ENCODE results near the gene TMEM186. TPM values are rescaled to one million over a fixed set of nuclear protein-coding genes. Genes with fewer than 3 reads are reported as not detected.
"Not testable (repeated sequence)": the region's sequence is repeated elsewhere in the genome, so short reads cannot be mapped to it uniquely, and the experiment has no call there.

Gene TMEM186
- polyA plus RNA-seq, 1 of the 3 experiments (the other 2 are of a cell fraction), result 13.2 TPM

DNA sequence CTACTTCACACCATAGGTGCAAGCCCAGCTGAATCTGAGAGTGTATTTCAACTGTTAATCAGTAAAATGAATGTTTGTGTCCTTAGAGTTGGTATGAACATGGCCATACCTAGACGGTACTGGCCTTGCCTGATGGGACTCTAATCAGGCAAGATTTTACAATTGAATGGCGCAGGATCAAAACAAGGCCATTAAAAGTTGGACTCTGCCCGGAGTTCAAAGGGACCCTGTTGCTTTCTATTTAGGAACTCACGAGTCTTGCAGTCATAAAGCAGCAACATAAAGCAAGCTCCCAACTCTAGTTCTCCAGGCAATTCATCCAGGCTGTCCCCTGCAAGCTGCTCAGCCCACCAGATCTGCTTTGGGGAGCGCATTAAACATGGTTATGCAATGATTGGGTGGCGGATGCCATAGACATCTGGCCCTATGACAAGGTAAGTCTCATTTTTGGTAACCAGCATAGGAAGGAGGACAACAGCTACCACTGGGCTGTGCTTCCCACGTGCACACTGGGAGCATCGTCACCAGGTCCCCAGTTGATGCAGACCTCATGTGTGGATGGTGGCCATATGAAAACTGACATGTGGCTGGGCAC lies 8.8 kb downstream of the TMEM186 start:
- Histone ChIP-seq H4K20me1 (ENCODE audit: insufficient read depth) (no peaks in the 10 kb centered on the region), H3K9me3 (no peaks in the 10 kb centered on the region), H3K79me2 (ENCODE audit: insufficient read depth) (no peaks in the 10 kb centered on the region), H3K27ac (ENCODE audit: low read depth in 2 of 2, low read length in 1 of 2) (no peak overlapping the region), H3K4me3 (ENCODE audit: low read depth in 2 of 2, low read length in 1 of 2) (no peak overlapping the region), H3K4me1 (ENCODE audit: control insufficient read depth in 1 of 2, insufficient read depth in 2 of 2, low read depth in 1 of 2, low read length in 1 of 2) (no peaks in the 10 kb centered on the region; a peak in 1 of 4 replicates), H3F3A (replicated peaks; ENCODE audit: insufficient read depth) (no peaks in the 10 kb centered on the region), H3K4me2 (no peak overlapping the region), H3K9me2 (no peaks in the 10 kb centered on the region), H3K36me3 (replicated peaks in 1 of 2; ENCODE audit: control insufficient read depth in 1 of 2, insufficient read depth in 2 of 2, low read length in 1 of 2) (no peaks in the 10 kb centered on the region), H2AFZ (ENCODE audit: low read depth) (no peak overlapping the region), H3K9ac (no peak overlapping the region), H3K27me3 (ENCODE audit: insufficient read depth) (no peaks in the 10 kb centered on the region)
- 90% methylated on average over 8 of the region's 8 CpGs for WGBS (ENCODE audit: low lambda C conversion rate)
- TF ChIP-seq RCOR1 (IDR thresholded peaks at IDR 0.05; ENCODE audit: low read length) (no peak), YY1 (IDR thresholded peaks at IDR 0.05; ENCODE audit: low read depth) (no peak), POLR2AphosphoS5 (IDR thresholded peaks at IDR 0.05; ENCODE audit: low read depth, low read length) (no peak), TCF12 (IDR thresholded peaks at IDR 0.05) (no peak), FOXJ3 (CRISPR knock-in tag; IDR thresholded peaks at IDR 0.05) (no peak), RAD21 (IDR thresholded peaks at IDR 0.05; ENCODE audit: low read length) (no peak), SIN3A (IDR thresholded peaks at IDR 0.05; ENCODE audit: borderline replicate concordance, low read depth, low read length) (no peak), FOXM1 (IDR thresholded peaks at IDR 0.05; ENCODE audit: low read depth) (no peak), MXI1 (IDR thresholded peaks at IDR 0.05; ENCODE audit: low read depth, low read length) (no peak), NFIC (IDR thresholded peaks at IDR 0.05; ENCODE audit: borderline replicate concordance) (no peak)
- TF ChIP-seq, protein P1, sequence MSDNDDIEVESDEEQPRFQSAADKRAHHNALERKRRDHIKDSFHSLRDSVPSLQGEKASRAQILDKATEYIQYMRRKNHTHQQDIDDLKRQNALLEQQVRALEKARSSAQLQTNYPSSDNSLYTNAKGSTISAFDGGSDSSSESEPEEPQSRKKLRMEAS (IDR thresholded peaks at IDR 0.05; ENCODE audit: low read depth), result no peak
- TF ChIP-seq, protein P2, sequence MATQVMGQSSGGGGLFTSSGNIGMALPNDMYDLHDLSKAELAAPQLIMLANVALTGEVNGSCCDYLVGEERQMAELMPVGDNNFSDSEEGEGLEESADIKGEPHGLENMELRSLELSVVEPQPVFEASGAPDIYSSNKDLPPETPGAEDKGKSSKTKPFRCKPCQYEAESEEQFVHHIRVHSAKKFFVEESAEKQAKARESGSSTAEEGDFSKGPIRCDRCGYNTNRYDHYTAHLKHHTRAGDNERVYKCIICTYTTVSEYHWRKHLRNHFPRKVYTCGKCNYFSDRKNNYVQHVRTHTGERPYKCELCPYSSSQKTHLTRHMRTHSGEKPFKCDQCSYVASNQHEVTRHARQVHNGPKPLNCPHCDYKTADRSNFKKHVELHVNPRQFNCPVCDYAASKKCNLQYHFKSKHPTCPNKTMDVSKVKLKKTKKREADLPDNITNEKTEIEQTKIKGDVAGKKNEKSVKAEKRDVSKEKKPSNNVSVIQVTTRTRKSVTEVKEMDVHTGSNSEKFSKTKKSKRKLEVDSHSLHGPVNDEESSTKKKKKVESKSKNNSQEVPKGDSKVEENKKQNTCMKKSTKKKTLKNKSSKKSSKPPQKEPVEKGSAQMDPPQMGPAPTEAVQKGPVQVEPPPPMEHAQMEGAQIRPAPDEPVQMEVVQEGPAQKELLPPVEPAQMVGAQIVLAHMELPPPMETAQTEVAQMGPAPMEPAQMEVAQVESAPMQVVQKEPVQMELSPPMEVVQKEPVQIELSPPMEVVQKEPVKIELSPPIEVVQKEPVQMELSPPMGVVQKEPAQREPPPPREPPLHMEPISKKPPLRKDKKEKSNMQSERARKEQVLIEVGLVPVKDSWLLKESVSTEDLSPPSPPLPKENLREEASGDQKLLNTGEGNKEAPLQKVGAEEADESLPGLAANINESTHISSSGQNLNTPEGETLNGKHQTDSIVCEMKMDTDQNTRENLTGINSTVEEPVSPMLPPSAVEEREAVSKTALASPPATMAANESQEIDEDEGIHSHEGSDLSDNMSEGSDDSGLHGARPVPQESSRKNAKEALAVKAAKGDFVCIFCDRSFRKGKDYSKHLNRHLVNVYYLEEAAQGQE (IDR thresholded peaks at IDR 0.05; ENCODE audit: low read depth, low read length), result no peak
- TF ChIP-seq, protein P3, sequence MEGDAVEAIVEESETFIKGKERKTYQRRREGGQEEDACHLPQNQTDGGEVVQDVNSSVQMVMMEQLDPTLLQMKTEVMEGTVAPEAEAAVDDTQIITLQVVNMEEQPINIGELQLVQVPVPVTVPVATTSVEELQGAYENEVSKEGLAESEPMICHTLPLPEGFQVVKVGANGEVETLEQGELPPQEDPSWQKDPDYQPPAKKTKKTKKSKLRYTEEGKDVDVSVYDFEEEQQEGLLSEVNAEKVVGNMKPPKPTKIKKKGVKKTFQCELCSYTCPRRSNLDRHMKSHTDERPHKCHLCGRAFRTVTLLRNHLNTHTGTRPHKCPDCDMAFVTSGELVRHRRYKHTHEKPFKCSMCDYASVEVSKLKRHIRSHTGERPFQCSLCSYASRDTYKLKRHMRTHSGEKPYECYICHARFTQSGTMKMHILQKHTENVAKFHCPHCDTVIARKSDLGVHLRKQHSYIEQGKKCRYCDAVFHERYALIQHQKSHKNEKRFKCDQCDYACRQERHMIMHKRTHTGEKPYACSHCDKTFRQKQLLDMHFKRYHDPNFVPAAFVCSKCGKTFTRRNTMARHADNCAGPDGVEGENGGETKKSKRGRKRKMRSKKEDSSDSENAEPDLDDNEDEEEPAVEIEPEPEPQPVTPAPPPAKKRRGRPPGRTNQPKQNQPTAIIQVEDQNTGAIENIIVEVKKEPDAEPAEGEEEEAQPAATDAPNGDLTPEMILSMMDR (IDR thresholded peaks at IDR 0.05), result no peak
- POLR2A ChIA-PET, result no interaction called here
- CTCF ChIA-PET, result interaction anchor here (0.8 to 7.6 kb wide), 4 partner anchors 81 to 220 kb away, joined by 3 to 175 read pairs (median 4); partner anchors contain the start of gene CARHSP1
- no peak for DNase-seq

DNA sequence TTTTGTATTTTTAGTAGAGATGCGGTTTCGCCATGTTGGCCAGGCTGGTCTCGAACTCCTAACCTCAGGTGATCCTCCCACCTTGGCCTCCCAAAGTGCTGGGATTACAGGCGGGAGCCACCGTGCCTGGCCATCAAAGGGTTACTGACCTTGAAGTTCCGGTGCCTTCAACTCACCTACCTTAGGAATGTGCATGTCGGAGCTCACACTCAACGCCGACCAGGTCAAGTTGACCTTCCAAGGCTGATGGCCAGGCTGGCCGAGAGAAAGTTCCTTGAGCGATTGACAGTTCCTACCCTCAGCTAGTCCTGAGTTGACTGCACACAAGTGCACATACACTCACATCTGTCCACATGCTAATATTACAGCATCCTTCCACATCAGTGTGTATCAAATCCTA lies 11.1 kb downstream of the TMEM186 start:
- POLR2A ChIA-PET; H3K4me3 ChIP-seq (ENCODE audit: low read depth in 2 of 2, low read length in 1 of 2); DNase-seq; H3F3A ChIP-seq (replicated peaks; ENCODE audit: insufficient read depth); H3K79me2 ChIP-seq (ENCODE audit: insufficient read depth); H3K27me3 ChIP-seq (ENCODE audit: insufficient read depth); H3K9me3 ChIP-seq; H3K9me2 ChIP-seq; H3K4me1 ChIP-seq (ENCODE audit: control insufficient read depth in 1 of 2, insufficient read depth in 2 of 2, low read depth in 1 of 2, low read length in 1 of 2); H4K20me1 ChIP-seq (ENCODE audit: insufficient read depth); H3K36me3 ChIP-seq (replicated peaks in 1 of 2; ENCODE audit: control insufficient read depth in 1 of 2, insufficient read depth in 2 of 2, low read length in 1 of 2); H3K9ac ChIP-seq; H3K27ac ChIP-seq (ENCODE audit: low read depth in 2 of 2, low read length in 1 of 2); H2AFZ ChIP-seq (ENCODE audit: low read depth); H3K4me2 ChIP-seq: not testable (repeated sequence)
- 73% methylated on average over 11 of the region's 11 CpGs for WGBS (ENCODE audit: low lambda C conversion rate)
- CTCF ChIA-PET, result interaction anchor here (0.7 to 3.5 kb wide), 5 partner anchors 81 to 348 kb away, joined by 3 to 21 read pairs (median 3); no protein-coding TSS in a partner anchor
